GM19240 (cell line): ENCODE measurements around the gene IGSF21.
"Not testable (repeated sequence)": the region's sequence is repeated elsewhere in the genome, so short reads cannot be mapped to it uniquely, and the experiment has no call there.

ENCODE experiments used
- DNase-seq: peaks from one replicate; pipeline ENCODE4 v3.0.0; 2011; ENCODE audit warnings: low spot score; ENCODE audit not compliant: insufficient read length

IGSF21 gene

DNA sequence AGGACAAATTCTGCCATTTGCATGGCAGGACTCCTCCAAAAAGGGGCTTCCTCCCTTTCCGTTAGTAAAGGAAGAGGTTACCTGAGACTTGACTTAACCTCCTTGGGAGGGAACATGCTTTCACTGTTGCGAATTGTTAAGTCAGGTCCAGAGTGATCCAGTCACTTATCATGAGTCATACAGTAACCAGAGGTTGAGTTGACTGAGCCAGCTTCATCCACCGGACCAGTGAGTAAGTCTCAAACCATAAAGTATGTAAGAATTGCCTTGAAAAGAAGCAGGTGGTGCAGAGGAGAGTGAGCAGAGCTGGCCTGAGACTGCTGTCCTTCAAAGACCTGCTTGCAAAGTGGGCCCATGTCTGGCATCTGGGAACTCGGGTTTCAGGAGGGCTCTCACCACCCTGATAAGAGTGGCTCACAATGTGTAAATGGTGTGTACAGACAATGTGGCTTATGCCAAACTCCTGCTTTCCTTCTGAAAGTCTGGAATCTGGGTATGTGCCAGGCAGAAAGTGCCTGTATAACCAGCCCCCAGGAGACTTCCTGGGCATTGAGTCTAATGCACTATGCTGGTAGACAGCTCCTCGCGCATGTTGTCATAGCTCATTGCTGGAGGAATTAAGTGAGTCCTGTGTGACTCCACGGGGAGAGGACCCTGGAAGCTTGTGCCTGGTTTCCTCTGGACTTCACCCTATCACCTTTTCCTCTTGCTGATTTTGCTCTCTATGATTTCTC is 288.8 kb downstream of the IGSF21 start:
- no peak for DNase-seq

DNA sequence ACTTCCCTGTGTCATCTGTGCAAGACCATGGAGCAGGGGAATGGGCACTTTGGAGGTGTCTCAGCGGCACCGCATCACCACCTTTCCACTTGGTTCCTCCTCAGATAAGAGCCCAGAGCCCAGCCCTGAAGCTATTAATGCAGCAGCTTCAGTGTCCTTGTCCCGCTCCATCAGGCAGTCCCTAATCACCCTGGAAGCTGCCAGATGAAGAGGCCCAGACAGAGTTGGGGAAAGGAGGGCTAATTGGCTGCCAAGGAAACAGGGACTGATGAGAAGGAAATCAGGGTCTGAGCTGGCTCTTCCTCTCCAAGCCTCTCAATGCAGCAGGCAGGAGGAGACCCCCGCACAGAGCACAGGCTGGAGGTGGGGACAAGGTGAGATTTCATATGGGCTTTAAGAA is 290.0 kb downstream of the IGSF21 start:
- no peak for DNase-seq

- no peak for DNase-seq
Observed at GRCh38 chr1:18398791-18399530, 291.4 kb downstream of the IGSF21 start.

DNA sequence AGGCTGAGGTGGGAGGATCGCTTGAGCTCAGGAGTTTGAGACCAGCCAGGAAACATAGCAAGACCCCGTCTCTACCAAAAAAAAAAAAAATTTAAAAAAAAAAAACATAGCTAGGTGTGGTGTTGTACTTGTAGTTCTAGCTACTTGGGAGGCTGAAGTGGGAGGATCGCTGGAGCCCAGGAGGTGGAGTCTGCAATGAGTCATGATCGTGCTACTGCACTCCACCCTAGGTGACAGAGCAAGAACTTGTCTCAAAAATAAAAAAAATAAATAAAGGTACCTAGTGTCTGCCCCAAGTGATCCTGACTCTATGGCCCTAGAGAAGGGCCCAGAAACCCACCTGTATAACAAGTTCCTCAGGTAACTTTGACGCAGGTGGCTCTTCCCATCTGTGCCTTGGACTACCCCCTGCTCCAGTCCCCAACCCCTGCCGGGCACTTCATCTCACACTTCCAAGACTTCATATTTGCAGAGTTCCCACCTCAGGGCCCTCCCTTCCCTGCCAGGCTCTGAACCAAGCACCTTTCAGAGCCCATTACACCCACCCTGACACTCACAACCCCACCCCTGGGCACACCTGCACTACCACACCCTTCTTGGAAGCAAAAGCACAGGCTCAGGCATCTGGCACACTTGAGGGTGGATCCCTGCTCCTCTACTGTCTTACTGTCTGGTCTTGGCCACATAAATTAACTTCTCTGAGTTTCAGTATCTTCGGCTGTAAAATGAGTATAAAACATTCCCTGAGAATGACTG is 292.9 kb downstream of the IGSF21 start:
- no peak for DNase-seq

- DNase-seq: no peak
Observed at GRCh38 chr1:18401921-18402320, 294.3 kb downstream of the IGSF21 start.

GRCh38 chr1:18404460-18404859 is 296.9 kb downstream of the IGSF21 start:
- no peak for DNase-seq

- no peak for DNase-seq
Observed at GRCh38 chr1:18407166-18408045, 299.8 kb downstream of the IGSF21 start.

GRCh38 chr1:18408656-18409370 is 301.2 kb downstream of the IGSF21 start:
- no peak for DNase-seq

DNA sequence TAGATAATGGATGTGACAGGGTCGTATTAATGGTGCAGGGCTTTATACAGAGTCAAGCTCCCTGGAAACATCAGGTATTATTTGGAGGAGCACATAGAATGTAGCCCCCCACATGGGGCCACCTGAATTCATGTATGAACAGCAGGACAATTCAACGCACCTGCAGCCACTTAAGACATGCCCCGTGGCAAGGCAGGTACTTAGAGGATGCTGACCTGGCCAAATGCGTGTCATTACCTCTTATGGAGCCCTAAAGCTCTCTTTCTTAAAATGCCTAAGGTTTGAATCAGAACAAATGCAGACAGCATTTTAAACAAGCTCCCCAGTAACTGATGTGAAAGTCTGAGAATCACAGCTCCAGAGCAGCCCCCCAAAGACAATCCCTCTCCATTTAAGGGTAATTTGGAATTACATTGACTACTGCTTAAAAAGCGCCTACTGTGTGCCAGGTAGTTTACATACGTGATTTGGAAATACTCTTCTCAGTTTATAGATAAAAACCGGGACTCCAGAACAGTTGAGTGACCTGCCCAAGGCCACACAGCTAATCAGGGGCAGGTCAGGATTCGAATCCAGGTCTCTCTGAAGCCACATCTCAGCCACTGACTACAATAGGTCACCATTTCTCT is 302.1 kb downstream of the IGSF21 start:
- no peak for DNase-seq

DNA sequence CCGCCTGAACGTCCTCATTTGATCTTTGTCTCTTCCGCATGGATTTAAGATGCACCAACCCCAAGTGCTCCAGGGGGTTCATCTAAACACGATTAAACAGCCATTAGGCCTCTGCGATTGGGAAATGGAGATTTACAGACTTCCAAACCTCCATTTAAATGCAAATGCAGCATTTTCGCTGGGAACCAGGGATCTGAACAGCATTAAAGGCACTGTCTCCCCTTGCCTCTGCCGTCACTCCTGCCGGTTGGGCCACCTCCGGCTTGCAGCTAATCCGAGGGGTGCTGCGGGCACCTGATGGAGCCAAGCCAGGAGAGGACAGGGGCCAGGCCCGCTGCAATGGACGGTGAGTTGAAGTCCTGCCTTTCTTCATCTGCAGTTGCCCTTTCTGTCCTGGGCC is 302.8 kb downstream of the IGSF21 start:
- DNase-seq: no peak

GRCh38 chr1:18411321-18411720 is 303.7 kb downstream of the IGSF21 start:
- no peak for DNase-seq

DNA sequence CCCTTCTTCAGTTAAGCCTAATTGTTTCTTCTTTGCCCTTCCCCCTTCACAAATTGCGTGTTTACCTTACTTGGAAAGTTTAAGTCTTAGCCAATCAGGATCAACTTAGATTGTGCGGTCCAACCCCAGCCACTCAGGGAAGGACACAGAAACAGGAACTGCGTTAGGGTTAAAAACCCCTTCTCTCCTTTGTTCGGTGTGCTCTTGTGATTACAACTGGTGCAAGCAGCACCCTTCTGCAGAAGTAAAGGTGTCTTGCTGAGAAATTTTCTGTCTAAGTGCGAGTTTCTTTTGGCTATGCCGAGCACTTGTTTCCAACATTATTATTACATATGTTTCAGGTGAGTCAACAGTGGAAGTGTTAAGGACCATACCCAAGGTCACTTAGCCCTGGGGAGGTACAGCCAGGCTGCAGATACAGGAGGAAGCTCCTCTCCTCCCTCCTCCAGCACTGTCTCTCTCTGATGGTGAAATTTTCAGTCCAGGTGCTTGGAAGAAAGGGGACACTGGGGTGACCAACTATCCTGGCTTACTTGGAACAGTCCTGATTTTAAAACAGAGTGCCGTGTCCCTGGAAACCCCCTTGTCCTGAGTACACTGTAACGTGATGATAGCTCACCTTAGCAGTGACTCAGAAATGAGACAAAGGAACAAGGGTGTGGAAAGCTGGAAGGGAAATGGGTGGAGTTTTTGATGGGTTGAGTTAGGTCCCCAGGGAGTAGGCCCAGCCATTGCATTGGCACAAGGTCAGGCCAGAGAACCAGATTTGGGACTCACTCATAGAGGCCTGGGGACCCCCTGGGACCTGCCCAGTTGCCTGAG is 304.4 kb downstream of the IGSF21 start:
- DNase-seq: no peak

DNA sequence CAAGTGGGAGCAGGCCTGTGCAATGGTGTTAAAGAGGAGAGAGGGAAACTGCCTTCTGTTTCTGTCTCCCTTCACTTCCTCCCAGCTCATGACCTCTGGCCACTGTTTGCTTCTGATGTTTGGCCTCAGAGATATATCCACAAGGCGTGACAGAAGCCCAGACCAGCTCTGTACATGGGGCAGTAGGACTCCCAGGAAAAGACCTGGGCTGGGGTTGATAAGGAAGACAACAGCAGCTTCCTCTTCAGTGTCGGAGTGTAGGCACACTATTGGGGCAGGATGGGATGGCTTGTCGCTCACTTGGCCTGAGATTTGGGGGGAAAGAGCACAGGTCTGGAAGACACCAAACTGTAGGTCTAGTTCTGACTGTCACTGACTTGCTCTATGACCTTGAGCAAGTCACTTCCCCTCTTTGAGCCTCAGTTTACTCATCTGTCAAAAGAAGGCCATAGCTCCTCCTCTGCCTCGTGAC is 305.3 kb downstream of the IGSF21 start:
- DNase-seq: no peak

- DNase-seq: no peak
Observed at GRCh38 chr1:18413541-18414305, 306.1 kb downstream of the IGSF21 start.

DNA sequence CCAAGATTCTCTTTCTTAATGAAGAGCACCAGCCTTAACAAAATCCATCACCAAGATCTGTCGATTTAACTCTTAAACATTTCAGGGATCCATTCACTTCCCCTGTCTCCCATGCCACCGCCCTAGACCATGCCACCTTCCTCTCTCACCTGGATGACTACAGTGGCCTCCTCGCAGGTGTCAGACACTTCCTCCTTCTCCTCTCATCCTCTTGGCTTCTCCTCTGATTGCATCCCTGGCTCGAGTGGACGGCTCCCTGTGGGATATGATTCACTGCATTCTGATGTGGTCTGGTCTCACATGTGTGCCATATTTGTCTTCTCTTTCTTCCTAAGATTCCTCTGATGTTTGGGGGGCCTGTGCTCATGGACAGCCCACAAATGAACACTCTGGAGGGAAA is 306.7 kb downstream of the IGSF21 start:
- DNase-seq: no peak

GRCh38 chr1:18414872-18415447 is 307.4 kb downstream of the IGSF21 start:
- DNase-seq: no peak

DNA sequence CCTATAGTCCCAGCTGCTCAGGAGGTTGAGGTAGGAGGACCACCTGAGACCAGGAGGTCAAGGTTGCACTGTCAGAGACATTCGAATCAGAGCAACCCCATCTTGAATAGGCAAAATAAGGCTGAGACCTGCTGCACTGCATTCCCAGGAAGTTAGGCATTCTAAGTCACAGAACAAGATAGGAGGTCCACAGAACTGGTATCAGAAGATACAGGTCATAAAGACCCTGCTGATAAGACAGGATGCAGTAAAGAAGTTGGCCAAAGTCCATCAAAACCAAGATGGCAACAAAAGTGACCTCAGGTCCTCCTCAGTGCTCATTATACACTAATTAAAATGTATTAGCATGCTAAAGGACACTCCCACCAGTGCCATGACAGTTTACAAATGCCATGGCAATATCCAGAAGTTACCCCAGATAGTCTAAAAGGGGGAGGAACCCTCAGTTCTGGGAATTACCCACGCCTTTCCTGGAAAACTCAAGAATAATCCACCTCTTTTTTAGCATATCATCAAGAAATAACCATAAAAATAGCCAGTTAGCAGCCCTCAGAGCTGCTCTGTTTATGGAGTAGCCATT is 307.9 kb downstream of the IGSF21 start:
- no peak for DNase-seq

GRCh38 chr1:18416126-18416525 is 308.5 kb downstream of the IGSF21 start:
- DNase-seq: not testable (repeated sequence)
